ENCODE measurements around the gene CRYGN. TPM values are rescaled to one million over a fixed set of nuclear protein-coding genes. Genes with fewer than 3 reads are reported as not detected.

The CRYGN gene
- polyA plus RNA-seq, 3 donors = not detected

DNA sequence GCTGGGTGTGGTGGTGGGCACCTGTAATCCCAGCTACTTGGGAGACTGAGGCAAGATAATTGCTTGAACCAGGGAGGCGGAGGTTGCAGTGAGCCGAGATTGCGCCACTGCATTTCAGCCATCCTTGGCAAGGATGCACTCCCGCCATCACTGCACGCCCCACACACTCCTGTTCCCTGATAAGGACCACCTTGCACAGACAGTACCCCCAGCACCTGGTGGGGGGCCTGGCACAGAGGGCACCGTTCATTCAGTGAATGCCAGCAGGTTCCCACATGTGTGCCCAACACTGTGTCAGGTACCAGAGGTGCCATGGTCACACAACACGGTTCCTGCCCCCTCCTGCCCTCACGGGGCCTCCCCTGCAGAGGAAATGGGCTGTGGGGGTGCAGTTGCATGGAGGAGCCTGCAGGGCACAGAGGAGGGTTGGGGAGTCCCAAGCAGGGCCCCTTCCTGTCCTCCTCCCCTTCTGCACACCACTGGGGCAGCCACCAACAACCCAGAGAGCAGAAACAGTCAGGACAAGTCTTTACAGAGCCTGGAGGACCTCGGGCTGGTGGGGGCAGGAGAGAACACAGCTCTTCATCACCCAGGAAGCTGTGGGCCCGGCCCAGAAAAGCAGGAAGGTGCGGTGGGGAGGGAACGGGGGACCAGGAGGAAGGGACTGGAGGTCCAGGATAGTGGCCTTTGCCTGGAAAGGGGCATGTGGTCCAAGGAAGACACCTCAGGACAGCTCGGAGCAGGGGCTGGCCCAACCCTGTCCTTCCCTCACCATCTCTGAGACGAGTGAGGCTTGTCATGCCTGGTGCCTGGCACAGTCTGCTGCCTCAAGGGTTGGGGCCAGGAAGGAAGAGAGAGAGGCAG lies 7.1 kb downstream of the CRYGN start:
- DNase-seq = no peak
- Mint-ChIP-seq H3K27me3 (ENCODE audit: low read depth in 3 of 3) (peaks cover 1 to 9% (median 3%) of the 10 kb centered on the region in 3 donors), H3K27ac (no peak overlapping the region), H3K9me3 (peaks cover 0 to 4% (median 0%) of the 10 kb centered on the region in 7 donors), H3K4me1 (peaks cover 21% of the 10 kb centered on the region), H3K36me3 (no peaks in the 10 kb centered on the region), H3K4me3 (no peak overlapping the region)
- TF ChIP-seq, protein P1, sequence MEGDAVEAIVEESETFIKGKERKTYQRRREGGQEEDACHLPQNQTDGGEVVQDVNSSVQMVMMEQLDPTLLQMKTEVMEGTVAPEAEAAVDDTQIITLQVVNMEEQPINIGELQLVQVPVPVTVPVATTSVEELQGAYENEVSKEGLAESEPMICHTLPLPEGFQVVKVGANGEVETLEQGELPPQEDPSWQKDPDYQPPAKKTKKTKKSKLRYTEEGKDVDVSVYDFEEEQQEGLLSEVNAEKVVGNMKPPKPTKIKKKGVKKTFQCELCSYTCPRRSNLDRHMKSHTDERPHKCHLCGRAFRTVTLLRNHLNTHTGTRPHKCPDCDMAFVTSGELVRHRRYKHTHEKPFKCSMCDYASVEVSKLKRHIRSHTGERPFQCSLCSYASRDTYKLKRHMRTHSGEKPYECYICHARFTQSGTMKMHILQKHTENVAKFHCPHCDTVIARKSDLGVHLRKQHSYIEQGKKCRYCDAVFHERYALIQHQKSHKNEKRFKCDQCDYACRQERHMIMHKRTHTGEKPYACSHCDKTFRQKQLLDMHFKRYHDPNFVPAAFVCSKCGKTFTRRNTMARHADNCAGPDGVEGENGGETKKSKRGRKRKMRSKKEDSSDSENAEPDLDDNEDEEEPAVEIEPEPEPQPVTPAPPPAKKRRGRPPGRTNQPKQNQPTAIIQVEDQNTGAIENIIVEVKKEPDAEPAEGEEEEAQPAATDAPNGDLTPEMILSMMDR (IDR thresholded peaks at IDR 0.05) = peak; percentile 26
- H3K4me2 ChIP-seq (replicated peaks; ENCODE audit: extremely low read depth, low read length, poor library complexity, severe bottlenecking) = no peak overlapping the region
- no peaks in the 10 kb centered on the region for H3K27me3 ChIP-seq (ENCODE audit: control insufficient read depth in 2 of 2, insufficient read depth in 2 of 2, low read length in 2 of 2)
- H3K9me3 ChIP-seq (replicated peaks in 1 of 2; ENCODE audit: control insufficient read depth in 1 of 2, insufficient read depth in 1 of 2, low read length in 2 of 2) = no peaks in the 10 kb centered on the region
- no peaks in the 10 kb centered on the region for H3K79me2 ChIP-seq (ENCODE audit: insufficient read depth, low read length)
- no peaks in the 10 kb centered on the region for H4K20me1 ChIP-seq (ENCODE audit: insufficient read depth, low read length)
- peak overlapping the region; percentile 48 for H2AFZ ChIP-seq (ENCODE audit: insufficient read depth, low read depth, low read length, poor library complexity, severe bottlenecking)
- no peak overlapping the region for H3K4me3 ChIP-seq (replicated peaks in 1 of 3; ENCODE audit: low read depth in 2 of 3, low read length in 3 of 3)
- intact Hi-C loops (cut with micrococcal nuclease) = no loop called here
- WGBS (ENCODE audit: insufficient coverage) = 36% methylated on average over 6 of the region's 14 CpGs
- H3K4me1 ChIP-seq (ENCODE audit: control insufficient read depth in 1 of 2, insufficient read depth in 2 of 2, low read length in 2 of 2) = no peaks in the 10 kb centered on the region
- no peak overlapping the region for H3K9ac ChIP-seq (ENCODE audit: insufficient read depth, low read length, poor library complexity, severe bottlenecking)
- H3K36me3 ChIP-seq (replicated peaks in 1 of 2; ENCODE audit: control insufficient read depth in 1 of 2, insufficient read depth in 2 of 2, low read length in 2 of 2) = no peaks in the 10 kb centered on the region
- no peak overlapping the region for H3K27ac ChIP-seq (ENCODE audit: low read depth in 1 of 2, low read length in 2 of 2)

DNA sequence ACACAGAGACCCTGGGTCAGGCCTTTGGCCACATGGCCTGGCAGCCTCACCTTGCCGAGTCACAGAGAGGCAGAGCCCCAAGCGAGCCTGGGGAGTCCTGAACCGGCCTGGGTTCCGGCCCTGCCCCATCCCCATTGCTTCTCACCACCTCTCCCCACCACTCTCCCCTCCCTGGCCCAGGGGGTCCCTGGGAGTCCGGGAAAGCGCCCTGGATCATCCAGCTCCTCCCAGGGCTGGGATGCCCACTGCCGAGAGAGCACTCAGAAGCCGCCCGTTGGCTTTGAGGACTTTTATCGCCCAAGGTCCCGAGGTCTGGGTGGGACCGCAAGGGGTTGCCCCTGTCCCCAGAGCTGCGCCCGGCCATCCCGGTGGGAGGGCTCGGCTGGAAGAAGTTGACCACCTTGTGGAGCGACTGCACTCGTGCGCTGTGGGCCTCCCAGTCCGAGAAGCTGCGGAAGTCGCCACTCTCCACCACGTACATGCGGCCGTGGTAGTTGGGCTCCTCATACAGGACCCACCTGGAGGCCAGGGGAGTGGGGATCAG lies 8.1 kb downstream of the CRYGN start:
- H3K36me3 ChIP-seq (replicated peaks in 1 of 2; ENCODE audit: control insufficient read depth in 1 of 2, insufficient read depth in 2 of 2, low read length in 2 of 2) = no peaks in the 10 kb centered on the region
- Mint-ChIP-seq H3K4me3 (no peak overlapping the region), H3K27me3 (ENCODE audit: low read depth in 3 of 3) (peaks cover 1 to 7% (median 6%) of the 10 kb centered on the region in 3 donors), H3K27ac (peak overlapping the region in 1 of 7 donors; percentile 69), H3K4me1 (peaks cover 21% of the 10 kb centered on the region), H3K9me3 (peaks cover 0 to 4% (median 0%) of the 10 kb centered on the region in 7 donors), H3K36me3 (no peaks in the 10 kb centered on the region)
- H3K79me2 ChIP-seq (ENCODE audit: insufficient read depth, low read length) = no peaks in the 10 kb centered on the region
- no peak overlapping the region for H3K9ac ChIP-seq (ENCODE audit: insufficient read depth, low read length, poor library complexity, severe bottlenecking)
- WGBS (ENCODE audit: insufficient coverage) = 97% methylated on average over 23 of the region's 25 CpGs
- H3K9me3 ChIP-seq (replicated peaks in 1 of 2; ENCODE audit: control insufficient read depth in 1 of 2, insufficient read depth in 1 of 2, low read length in 2 of 2) = no peaks in the 10 kb centered on the region
- H3K27ac ChIP-seq (ENCODE audit: low read depth in 1 of 2, low read length in 2 of 2) = no peak overlapping the region
- intact Hi-C loops (cut with micrococcal nuclease) = no loop called here
- H3K27me3 ChIP-seq (ENCODE audit: control insufficient read depth in 2 of 2, insufficient read depth in 2 of 2, low read length in 2 of 2) = no peaks in the 10 kb centered on the region
- H4K20me1 ChIP-seq (ENCODE audit: insufficient read depth, low read length) = no peaks in the 10 kb centered on the region
- H2AFZ ChIP-seq (ENCODE audit: insufficient read depth, low read depth, low read length, poor library complexity, severe bottlenecking) = no peak overlapping the region
- no peak overlapping the region for H3K4me3 ChIP-seq (replicated peaks in 1 of 3; ENCODE audit: low read depth in 2 of 3, low read length in 3 of 3)
- no peaks in the 10 kb centered on the region for H3K4me1 ChIP-seq (ENCODE audit: control insufficient read depth in 1 of 2, insufficient read depth in 2 of 2, low read length in 2 of 2)
- DNase-seq = no peak
- TF ChIP-seq, protein P1 (IDR thresholded peaks at IDR 0.05) = no peak
- no peak overlapping the region for H3K4me2 ChIP-seq (replicated peaks; ENCODE audit: extremely low read depth, low read length, poor library complexity, severe bottlenecking)
